Fibroblast of the aortic adventitia (primary cell): ENCODE measurements around the gene LGR5. TPM values are rescaled to one million over a fixed set of nuclear protein-coding genes. Genes with fewer than 3 reads are reported as not detected.
"Not testable (repeated sequence)": the region's sequence is repeated elsewhere in the genome, so short reads cannot be mapped to it uniquely, and the experiment has no call there.

Experiments
- DNase-seq: peaks from one replicate; pipeline ENCODE4 v3.0.0-alpha.2; 2010; ENCODE audit warnings: low read depth
- H3K4me3 ChIP-seq: 2 replicates; pipeline ENCODE4 v1.5.1; 2011; ENCODE audit warnings: low read depth, mild to moderate bottlenecking, control low read depth, low read length, moderate library complexity
- total RNA-seq: library from RNA; depleted of rRNA; stranded (reverse); fragments of >200 nt; gene quantifications from 2 replicates; pipeline ENCODE4 v1.2.3, GENCODE V29; 2012; ENCODE audit warnings: low replicate concordance
- TF ChIP-seq, protein P1 (sequence below): IDR thresholded peaks from 2 replicates; pipeline ENCODE4 v1.5.1; 2011; ENCODE audit warnings: mild to moderate bottlenecking, low read length, control low read depth, inconsistent platforms; ENCODE audit not compliant: insufficient read depth

The LGR5 gene
- total RNA-seq, 1 donor, result 7.8 TPM

DNA sequence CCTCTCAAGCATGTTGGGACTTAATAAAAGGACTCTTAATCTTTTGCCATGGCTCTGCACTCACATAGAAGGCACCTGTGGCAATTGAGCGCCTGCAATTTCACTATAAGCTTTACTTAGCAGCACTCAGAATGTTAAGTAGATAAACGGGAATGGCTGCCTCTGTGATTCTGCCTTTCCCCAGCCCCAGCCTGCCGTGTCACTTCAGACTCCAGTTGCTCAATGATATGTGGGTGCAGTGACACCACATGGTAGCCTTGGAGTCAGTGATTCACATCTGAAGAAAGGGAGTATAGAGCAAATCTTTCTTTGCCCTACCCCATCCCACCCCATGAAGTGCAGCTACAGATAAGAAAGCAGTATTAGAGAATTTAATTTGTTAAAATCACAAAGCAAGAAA is 127.9 kb downstream of the LGR5 start:
- H3K4me3 ChIP-seq, result no peak overlapping the region
- DNase-seq, result no peak
- TF ChIP-seq, protein P1, sequence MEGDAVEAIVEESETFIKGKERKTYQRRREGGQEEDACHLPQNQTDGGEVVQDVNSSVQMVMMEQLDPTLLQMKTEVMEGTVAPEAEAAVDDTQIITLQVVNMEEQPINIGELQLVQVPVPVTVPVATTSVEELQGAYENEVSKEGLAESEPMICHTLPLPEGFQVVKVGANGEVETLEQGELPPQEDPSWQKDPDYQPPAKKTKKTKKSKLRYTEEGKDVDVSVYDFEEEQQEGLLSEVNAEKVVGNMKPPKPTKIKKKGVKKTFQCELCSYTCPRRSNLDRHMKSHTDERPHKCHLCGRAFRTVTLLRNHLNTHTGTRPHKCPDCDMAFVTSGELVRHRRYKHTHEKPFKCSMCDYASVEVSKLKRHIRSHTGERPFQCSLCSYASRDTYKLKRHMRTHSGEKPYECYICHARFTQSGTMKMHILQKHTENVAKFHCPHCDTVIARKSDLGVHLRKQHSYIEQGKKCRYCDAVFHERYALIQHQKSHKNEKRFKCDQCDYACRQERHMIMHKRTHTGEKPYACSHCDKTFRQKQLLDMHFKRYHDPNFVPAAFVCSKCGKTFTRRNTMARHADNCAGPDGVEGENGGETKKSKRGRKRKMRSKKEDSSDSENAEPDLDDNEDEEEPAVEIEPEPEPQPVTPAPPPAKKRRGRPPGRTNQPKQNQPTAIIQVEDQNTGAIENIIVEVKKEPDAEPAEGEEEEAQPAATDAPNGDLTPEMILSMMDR, result no peak

DNA sequence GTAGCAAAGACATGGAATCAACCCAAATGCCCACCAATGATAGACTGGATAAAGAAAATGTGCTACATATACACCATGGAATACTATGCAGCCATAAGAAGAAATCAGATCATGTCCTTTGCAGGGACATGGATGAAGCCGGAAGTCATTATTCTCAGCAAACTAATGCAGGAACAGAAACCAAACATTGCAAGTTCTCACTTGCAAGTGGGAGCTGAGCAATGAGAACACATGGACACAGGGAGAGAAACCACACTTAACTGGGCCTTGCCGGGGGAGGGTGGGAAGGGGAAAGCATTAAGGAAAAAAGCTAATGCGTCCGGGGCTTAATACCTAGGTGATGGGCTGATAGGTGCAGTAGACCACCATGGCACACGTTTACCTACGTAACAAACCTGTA is 130.3 kb downstream of the LGR5 start:
- not testable (repeated sequence) for H3K4me3 ChIP-seq, DNase-seq

DNA sequence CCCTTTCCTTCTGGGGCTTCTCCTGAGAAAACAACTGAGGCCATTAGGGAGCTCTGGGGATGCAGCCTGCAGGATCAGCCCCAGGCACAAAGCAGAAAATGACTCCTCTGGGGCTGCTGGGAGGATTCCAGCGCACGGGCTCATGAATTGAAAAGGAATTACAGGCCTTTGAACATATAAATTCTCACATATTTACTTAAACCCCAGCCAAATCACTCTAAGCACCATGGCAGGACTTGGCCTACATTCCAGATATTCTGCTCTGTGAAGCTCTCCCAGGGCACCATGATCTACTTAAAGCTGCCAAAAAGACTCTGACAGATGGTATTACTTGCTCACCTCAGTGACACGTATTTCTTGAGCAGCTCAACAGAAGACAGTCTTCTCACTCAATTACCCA is 136.9 kb downstream of the LGR5 start:
- no peak overlapping the region for H3K4me3 ChIP-seq
- DNase-seq, result no peak
- TF ChIP-seq, protein P1, result no peak

DNA sequence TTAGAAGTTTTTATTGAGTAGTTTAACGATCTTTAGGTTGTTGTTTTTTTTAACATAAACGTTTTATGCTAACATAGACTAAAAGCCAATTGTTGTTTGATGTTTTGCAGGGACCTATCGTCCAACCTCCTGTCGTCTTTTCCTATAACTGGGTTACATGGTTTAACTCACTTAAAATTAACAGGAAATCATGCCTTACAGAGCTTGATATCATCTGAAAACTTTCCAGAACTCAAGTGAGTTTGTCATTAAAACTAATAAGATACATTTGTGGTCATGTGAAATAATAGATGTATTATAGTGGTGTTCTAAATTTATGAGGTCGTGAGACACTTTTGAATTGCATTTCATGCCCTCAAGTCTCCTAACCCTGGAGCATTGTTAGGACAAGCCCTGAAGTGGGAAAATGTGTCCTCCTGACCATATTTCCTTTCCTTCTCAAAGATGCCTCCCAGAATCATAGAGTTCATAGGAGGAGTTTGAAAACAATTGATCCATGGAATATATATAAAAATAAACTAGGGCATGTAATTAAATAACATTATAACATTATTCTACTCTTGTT is 139.2 kb downstream of the LGR5 start:
- DNase-seq, result no peak
- H3K4me3 ChIP-seq, result no peak overlapping the region
- TF ChIP-seq, protein P1, result no peak

DNA sequence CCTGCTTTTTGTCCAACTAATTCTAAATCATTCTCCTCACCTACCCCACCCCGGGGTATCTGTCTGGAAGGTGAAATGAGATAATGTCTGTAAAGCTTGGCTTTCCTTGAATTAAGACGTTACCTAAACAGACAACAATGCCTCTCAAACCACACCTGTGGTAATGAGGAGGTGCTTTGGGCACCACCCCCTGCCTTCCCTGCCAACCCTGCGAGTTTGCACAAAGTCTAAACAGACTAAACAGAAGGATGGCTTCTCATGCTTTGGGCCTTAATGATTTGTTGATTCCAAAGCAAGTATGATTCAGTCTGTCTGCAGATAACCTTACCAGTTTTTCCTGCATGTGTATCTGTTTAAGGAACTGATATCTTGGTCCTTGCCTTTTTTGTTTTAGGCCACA is 141.6 kb downstream of the LGR5 start:
- TF ChIP-seq, protein P1, result no peak
- no peak overlapping the region for H3K4me3 ChIP-seq
- no peak for DNase-seq

DNA sequence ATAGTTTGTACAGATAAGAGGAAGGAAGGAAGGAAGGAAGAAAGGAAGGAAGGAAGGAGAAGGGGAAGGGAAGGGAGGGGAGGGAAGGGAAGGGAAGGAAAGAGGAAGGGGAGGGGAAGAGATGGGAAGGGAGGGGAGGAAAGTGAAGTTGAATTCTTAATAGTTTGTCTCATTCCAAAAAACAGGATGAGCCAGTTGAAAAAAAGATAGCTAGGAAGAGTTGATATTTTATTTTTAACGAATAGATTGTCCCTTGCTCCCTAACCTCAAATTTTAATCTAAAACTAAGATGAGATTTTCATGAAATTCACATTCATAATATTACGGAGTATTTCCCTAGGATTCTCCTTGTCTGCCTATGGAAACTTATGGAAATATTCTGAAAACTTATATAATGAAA is 143.3 kb downstream of the LGR5 start:
- no peak overlapping the region for H3K4me3 ChIP-seq
- DNase-seq, result no peak
- TF ChIP-seq, protein P1, result no peak

DNA sequence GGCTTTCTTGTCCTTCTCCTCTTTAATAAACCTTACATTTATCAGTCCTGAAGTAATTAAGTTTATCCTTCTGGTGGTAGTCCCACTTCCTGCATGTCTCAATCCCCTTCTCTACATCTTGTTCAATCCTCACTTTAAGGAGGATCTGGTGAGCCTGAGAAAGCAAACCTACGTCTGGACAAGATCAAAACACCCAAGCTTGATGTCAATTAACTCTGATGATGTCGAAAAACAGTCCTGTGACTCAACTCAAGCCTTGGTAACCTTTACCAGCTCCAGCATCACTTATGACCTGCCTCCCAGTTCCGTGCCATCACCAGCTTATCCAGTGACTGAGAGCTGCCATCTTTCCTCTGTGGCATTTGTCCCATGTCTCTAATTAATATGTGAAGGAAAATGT is 144.8 kb downstream of the LGR5 start:
- TF ChIP-seq, protein P1, result no peak
- DNase-seq, result no peak
- no peak overlapping the region for H3K4me3 ChIP-seq
